HG03039 (cell line): ENCODE measurements around the gene TOP2B.

ENCODE experiments used
- ATAC-seq: cut with Tn5 transposase; IDR thresholded peaks from one replicate; pipeline ENCODE4 v1.9.1; 2021; ENCODE audit warnings: mild to moderate bottlenecking, moderate library complexity; ENCODE audit not compliant: unreplicated experiment

TOP2B gene

DNA sequence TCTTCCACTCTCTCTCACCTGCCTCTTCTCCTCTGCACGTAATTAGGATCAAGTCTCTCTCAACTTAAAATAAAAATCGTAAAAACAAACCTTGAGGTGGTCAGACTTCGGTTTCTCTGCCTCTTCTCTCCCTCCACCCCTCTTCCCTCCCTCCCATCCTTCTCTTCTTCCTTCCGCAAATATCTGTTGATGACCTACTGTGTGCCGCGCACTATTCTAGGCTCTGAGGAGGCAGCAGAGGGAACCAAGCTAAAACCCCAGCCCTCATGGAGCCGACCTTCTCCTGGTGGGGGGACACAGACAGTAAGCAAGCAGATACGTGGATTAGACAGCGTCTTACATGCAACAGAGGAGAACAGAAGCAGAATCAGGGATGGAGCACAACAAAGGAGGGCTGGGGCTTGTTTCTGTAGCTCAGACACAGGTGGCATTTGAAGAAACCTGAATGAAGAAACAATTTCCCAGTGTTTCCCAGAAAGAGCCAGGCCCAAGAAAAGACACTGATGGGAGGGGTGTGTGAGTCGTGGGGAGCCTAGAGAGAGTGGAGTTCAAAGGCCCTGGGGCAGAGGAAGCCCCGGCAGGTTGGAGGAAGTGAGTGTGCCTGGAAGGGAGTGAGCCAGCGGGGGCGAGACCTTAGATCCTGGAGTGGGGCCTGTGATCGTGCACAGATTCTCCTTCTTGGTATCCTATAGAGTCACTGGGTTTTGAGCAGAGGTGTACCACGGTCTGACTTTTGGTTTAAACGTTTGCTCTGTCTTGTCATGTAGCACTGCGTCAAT lies 80.5 kb downstream of the TOP2B start:
- no peak for ATAC-seq

DNA sequence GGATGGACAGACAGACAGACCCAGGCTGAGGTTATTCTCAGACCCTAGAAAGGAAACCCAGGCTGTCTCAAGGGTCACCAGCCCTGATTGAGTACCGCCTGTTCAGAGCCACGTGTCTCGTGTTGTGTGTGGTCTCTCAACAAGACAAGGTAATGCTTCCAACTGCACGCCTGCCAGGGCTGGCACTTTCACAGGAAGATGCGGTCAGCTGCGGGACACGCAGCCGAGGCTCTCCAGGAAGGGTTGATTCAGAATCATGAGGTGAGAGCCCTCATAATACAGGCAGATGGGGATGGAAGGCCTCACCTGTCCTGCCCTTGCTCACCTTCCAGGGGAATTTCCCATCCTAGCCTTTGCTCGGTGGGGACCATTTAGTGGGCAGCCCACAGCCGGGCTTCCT lies 81.4 kb downstream of the TOP2B start:
- ATAC-seq: no peak

DNA sequence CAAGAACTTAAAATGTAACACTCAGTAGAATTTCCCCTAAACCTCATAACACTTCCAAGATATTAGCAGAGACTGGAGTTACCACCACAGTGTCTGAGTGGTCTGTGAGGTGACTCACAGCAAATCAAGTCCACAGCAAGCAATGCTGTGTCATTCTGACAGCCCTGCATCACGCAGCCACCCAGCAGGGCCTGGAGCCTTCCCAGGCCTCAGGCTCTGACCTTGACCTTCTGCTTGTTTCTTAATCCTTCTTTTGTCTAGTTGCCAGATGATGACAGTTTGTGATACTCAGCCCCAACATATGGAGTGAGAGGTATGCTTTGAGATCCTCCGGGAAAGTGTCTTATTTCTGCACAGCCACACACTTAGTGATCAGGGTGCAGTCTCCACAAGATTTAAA lies 82.5 kb downstream of the TOP2B start:
- ATAC-seq: no peak

DNA sequence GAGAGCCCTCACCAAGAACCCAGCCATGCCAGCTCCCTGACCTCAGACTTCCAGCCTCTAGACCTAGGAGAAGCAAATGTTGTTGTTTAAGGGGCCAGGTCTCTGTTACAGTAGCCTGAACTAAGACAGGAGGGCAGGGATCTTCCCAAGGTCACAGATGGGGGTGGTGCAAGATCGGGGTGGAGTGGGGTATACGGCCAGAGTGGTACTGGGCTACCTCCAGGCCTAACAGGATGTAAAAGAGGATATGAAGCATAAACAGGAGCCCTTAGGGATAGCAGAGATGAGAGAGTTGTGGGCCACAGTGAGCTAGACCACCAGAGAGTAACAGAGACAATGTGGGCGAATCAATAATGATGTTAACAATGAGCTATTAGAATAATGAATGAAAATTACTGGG lies 82.9 kb downstream of the TOP2B start:
- ATAC-seq: no peak

DNA sequence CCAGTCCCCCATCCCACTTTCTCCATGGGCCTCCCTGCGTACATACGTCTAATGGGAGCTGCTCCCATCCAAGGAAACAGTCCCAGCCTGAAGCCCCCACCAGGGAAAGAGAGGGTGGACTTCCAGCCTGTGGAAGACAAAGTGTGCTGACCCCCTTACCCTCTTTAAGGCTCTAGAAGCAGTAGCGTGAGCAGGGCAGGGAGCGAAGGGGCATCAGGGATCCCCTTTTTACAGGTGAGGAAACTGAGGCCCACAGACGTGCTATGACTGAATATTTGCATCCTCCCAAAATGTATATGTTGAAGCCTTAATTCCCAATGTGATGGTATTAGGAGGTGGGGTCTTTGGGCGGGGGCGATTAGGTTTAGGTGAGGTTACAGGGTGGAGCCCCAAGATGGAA lies 83.4 kb downstream of the TOP2B start:
- no peak for ATAC-seq

DNA sequence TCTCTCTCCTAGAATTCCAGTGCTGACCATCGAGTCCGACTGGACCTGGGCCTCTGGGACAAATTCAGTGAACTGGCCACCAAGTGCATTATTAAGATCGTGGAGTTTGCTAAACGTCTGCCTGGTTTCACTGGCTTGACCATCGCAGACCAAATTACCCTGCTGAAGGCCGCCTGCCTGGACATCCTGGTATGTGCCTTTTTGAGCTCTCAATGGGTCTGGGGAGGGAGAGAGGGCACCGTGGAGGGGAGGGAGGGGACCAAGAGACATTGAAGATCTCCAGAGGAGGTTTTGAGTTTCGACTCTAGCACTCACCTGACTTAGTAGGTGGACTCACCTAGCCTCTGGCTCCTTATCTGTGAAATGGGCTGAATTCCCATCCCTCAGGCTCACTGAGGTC lies 84.2 kb downstream of the TOP2B start:
- no peak for ATAC-seq

DNA sequence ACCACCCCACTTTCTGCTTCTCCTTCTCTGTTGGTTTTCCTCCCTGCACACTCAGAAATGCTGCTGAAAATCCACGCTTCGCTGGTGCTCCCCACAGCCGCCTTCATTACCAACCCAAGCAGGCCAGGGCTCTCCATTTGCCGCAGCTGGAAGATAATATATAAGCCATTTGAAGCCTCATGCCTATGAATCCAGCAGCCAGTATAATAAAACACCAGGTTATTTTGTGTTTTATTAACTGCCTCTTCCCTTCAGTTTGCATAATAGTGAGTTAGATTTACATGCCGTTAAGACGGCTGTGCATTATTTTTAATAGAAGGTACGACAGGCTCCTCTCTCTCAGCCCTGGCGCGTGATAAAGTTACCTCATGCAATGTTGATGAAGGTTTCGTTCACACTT lies 86.6 kb downstream of the TOP2B start:
- no peak for ATAC-seq

DNA sequence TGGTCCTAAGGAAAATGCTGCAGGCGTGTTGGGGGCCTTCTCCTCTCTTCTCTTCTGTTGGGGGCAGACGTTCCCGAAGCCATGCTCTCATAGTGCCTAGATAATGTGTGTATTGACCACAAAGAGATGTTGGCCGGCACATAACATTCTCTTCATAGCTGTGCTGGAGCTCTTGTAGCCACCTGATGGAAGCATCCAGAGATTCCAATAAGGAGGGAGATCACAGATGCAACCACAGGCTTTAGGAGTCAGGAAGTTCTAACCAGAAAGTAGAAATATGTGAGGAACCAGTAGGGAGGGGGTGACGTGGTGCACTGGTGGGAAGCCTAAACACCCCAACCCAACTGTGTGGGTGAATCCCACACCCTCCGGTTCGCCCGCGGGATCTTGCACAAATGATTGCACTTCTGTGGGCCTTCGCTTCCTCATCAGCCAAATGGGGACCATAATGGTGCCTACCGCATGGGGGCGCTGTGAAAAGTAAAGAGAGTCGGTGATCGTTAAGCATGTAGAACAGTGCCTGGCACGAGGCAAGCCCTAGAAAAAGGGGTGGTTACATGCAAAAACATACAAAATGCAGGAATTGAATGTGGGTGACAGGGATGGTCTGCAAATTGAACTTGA lies 87.8 kb downstream of the TOP2B start:
- ATAC-seq: no peak

DNA sequence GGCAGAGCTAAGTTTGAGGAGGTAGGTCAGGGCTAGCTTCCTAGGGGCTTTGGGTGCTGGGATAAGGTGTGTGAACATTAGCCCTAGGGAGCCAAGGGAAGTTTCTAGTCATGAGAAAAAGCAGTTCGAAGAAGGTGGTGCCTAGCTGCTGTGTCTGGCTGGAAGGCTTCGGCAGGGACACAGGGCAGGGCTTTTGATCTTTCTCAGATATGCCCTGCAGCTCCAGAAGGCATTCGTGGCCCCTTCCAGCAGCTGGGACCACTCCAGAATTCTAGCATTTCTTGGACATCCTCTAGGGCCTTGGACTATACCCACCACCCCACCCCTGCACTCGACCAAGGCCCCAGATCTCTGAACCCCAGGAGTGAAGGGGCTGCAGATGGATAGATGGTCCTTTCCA lies 88.6 kb downstream of the TOP2B start:
- no peak for ATAC-seq

DNA sequence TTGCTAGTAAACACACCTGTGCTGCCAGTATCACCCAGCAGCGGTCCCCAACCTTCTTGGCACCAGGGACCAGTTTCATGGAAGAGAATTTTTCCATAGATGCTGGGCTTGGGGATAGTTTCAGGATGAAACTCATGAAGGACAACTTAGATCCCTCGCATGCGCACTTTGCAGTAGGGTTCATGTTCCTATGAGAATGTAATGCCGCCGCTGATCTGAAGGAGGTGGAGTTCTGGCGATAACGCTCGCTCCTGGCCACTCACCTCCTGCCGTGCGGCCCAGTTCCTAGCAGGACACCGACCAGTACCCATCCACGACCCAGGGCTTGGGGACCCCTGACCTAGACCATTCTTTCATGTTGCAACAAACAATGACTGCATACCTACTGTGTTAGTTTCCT lies 89.7 kb downstream of the TOP2B start:
- ATAC-seq: no peak

DNA sequence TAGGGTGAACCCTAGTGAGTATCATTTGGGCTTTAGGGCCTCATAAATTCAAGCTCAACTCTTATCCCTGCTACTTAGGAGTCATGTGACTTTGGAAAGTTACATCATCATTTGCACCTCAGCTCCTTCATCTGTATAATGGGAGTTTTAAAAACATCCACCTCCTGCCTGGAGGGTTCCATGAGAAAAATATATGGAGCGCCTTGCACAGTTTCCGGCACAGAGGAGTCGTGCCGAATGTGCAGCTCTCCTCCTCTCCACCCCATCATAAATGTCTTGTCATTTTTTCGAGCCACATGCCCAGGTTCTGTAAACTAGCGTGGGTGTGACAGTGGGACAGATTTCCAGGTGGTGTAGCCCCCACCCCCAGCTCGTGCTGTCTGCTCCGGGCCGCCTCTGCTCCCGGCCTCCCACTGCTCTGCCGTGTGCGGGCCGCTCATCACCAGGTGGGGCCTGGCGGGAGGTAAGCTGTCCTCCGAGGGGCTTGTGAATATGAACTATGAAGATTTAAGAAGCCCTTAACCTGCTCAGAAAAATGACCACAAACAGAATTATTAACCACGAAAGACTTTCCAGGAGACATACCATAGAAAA lies 90.4 kb downstream of the TOP2B start:
- no peak for ATAC-seq

DNA sequence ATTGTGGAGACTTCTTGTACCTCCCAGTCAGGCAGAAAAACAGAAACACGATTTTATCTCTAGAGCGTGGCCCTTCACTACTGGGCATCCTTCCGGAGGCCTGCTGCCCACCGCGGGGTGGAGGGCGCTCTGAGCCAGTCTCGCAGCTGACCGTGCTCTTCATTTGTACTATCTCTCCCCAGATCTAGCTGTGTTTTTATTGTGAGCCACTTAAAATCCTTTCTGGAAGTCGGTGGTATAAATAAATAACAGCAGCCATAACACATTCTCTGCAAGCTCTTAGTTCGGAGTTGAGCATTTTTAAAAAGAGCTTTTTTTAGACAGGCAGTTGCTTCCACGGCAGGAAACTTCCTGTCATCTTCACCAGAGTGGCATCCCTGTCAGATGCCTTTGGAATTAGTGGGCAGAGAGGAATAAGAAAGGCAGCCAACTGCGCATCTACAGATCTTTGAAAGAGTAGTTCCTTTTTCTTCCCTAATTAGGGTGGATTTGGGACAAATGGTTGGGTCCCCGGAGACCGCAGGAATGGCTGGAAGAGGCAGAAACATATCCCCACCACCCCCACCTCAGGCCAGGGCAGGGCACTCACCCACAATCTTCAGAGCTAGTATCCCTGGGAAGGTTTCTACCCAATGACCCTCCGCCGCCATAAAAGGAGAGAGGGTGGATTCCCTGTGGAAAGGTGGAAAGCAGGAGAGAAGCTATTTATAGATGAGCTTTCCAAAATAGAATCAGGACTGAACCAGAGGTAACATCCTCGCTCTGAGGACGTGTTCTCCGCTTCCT lies 91.1 kb downstream of the TOP2B start:
- no peak for ATAC-seq

DNA sequence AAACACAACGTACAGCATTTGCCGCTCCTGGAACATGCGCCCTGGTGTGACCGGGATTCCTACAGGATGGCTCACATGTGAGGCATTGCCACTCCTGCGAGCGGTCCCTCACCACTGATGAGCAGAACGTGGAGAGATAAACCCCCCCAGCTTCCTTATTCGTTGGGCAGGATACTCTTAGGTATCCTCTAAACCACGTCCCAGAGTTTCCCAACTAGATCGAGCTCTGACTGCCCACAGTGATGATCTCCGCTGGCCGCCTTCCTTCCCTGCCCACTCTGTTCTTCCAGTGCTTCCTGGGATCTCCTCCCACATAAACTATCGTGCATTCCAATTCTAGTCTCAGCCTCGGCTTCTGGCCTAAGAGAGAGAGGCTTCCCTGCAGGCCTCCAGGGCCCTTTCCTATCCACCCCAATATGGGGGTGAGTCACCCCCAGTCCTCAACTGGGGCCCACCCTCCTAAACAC lies 91.8 kb downstream of the TOP2B start:
- no peak for ATAC-seq

DNA sequence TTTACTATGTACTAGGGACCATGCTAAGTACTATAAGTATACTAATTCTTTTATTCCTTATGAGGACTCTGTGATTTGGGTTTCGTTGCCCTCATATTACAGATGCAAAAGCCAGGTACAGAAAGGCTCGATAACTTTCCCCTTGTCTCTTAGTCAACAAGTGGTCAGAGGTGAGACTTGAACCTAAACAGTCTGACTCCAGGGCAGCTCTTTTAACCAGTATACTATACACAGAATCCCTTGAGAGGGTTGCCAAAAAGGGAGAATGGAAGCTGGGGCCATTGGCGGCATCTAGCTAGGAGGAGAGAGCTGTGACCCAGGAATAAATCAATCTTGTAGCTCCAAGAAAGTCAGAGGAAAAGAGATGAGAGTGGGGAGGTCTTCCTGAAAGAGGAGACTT lies 92.4 kb downstream of the TOP2B start:
- no peak for ATAC-seq

DNA sequence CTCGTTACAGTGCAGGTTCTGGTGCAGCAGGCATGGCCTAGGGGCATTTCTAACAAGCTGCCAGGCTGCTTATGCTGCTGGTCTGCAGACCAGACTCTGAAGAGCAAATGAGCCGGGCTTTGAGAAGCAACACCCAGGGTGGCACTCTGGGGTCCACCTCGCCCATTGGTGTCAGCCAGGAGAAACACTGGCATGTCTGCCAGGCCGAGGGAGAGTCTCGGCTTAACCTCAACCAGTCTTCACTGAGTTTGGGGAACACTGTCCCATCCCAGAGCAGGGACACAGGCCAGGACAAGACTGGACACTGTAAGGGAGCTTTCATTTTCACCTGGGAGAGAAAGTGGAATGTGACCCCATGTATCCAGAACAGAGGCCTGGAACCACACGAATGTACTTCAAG lies 93.4 kb downstream of the TOP2B start:
- no peak for ATAC-seq

DNA sequence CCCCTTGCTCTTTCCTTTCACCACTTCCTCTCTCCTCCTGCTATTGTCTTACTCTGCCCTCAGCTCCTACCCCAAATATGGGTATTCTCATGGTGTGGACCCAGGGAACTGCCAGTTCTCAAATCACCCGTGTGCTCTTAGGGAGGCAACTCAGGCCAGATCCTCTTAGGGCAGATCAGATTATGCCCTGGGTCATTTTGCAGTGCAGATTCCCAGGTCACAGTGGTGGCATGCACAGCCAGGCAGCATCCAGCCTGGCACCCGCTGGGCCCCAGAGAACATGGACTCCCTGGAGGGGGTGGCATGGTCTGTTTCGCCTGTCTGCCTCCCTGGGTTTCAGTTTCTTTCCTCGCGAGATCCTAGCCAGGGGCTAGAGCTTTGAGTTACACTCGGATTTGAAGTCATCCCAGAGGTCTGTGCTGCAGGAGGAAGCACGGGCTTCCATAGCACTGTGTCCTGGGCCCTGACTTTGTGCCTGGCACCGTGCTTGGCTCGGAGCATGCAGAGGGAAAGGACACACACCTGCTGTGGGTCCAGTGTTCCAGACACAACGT lies 96.1 kb downstream of the TOP2B start:
- no peak for ATAC-seq

DNA sequence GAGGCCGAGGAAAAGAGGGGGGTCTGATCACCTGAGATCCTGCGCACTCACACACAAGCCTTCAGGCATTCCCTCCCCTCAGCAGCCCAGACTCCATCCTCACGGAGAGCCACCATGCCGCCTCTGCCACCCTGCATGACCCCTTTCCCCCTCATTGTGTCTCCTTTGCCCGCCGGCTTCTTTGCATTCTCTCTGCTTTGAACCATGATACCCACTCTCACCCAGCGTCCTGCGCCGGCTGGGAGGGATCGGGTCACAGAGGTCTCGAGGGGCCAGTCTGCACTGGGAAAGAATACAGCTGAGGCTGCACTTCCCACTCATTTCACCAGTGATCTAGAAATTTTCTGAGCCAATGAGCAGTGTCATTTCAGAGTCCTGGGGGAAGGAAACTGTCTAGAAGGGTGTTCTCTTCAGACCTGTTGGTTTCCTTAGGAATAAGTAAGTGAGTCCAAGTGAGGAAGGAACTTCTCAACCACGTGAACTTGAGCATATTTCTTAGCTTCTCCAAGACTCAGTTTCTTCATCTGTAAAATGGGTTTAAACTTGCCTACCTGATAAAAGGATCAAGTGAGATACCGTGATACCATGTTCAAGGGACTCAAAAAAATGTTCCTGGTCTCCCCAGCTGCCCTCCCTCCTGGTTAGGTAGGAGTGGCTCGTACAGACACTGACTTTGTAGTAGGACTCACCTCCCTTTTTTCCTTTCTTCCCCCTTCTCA lies 96.7 kb downstream of the TOP2B start:
- ATAC-seq: no peak

DNA sequence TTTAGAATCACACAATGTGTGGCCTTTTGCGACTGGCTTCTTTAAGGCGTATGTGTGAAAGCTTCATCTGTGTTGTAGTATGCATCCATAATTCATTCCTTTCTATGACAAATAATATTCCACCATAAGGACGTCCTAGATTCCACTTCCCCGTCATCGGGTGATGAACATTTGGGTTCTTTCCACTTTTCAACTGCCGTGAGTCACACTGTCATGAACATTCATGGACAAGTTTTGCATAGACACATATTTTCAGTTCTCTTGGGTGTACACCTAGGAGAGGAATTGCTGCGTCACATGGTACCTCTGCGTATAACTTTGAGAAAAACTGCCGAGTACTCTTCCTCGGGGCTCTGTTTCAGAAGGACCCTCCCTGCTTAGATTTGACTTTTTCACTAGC lies 97.3 kb downstream of the TOP2B start:
- ATAC-seq: no peak

DNA sequence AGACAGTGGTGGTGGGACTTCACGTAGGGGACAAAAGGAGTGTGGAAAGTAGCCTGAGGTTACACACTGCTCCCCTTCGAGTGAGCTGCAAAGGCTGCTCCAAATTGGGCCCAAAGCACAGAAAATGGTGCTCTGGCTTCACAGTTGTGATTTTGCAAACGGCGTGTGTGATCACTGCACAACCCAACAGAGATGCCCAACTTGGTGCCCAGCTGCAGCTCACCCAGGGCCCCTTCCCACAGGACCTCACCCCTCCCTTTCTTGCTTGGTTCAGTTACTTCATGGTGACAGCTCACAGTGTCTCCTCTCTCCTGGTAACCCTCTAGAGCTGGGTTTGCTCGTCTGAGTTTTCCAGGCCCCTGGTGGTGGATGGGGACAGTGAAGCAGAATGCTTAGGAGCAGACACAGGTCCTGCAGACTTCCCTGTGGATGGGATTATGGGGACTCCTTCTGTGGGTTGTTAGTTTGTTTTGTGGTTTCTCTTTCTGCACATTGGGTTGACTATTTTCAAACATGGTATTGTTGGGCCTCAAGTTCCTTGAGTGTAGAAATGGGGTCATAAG lies 98.3 kb downstream of the TOP2B start:
- ATAC-seq: no peak

DNA sequence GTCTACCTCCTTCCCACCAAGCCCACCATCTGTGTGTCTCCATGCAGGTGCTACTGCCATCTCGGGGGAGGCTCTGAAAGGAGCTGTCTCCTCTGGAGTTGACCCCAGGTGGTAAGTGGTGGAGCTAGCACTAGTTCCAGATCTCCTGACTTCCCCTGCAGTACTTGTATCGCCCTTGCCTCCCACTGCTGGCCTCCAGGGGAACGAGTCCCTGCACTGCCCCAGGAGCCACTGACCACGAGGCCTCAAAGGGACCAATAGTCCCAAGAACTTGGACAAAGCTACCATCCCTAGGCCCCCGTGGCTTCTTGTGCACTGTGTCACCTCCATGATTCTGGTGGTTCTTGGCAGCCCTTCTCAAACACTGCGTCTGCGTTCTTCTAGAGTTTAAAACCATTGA lies 98.9 kb downstream of the TOP2B start:
- ATAC-seq: no peak
